ENCODE data around the gene CCDC57.

The CCDC57 gene

DNA sequence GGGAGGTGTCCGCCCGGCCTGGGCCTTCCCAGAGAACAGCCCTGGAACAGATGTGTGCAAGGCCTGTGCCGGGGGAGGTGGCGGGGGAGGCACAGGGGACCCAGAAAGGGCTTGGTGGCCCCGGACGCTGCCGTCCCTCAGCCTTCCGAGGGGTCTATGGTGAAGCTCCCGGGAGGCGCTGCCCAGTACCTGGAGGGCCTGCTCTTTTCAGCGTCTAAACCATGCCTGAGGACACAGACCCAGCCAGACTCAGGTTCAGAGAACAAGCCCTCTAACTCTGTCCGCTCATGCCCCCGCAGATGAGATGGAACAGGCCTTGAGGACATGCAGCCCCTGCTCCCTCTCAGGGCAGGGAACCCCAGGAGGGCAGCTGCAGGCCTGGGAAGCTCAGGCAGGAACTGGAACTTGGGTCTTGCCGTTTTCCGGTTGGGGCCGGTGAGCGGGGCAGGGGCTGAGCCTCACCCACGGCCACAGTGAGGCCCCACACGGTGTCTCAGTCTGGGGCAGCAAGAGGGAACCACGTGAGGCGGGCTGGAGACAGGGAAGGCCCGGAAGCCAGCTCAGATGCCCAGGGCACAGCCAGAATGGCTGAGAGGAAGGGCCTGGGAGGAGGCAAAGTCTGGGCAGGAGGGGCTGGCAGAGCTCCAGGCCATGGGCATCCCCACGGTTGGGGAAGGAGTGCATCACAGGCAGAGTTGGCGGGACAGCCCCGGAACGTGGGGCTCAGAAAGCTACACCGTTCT is 28.7 kb upstream of the CCDC57 start:
- no peak overlapping the region for H3K4me3 Mint-ChIP-seq
- peak overlapping the region; percentile 88 for H3K27ac Mint-ChIP-seq
- DNase-seq, result peak; percentile 67
- H3K4me1 Mint-ChIP-seq (ENCODE audit: low read depth), result peaks cover 66% of the 10 kb centered on the region
- H3K36me3 Mint-ChIP-seq (ENCODE audit: low read depth), result peaks cover 69% of the 10 kb centered on the region
- no peaks in the 10 kb centered on the region for H3K27me3 Mint-ChIP-seq
- H3K9me3 Mint-ChIP-seq, result no peaks in the 10 kb centered on the region

DNA sequence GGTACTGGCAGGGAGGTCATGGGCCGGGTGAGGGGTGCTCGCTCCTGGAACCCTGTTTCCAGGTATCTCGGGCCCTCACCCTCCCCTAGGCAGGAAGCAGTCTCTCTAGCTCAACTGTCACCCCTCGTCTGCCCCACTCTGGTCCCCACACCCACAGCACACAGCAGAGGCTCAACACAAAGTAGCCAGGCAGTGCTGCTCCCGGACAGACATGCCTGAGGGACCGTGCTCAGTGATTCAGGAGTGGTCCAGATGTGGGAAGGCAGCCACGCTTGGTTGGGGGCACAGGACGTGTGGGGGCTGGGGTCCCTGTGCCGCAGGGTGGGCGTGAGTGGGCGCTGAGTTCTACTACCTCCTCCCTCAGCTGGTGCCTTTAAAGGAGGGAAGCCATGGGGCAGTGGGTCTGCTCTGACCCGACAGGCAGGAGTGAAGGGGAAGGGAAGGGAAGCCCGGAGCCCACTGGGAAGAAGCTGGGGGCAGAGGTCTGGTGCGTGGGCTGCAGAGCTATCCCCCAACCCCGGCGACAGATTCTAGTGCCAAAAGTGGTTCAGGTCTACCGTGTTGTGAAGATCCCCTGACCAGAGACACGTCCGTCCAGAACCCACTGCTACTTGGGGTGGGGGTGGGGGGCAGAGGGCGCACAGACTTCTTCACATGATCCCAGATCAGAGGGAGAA is 28.0 kb upstream of the CCDC57 start:
- peaks cover 72% of the 10 kb centered on the region for H3K4me1 Mint-ChIP-seq (ENCODE audit: low read depth)
- peak overlapping the region; percentile 88 for H3K27ac Mint-ChIP-seq
- peaks cover 62% of the 10 kb centered on the region for H3K36me3 Mint-ChIP-seq (ENCODE audit: low read depth)
- no peaks in the 10 kb centered on the region for H3K27me3 Mint-ChIP-seq
- no peak overlapping the region for H3K4me3 Mint-ChIP-seq
- no peak for DNase-seq
- H3K9me3 Mint-ChIP-seq, result no peaks in the 10 kb centered on the region

DNA sequence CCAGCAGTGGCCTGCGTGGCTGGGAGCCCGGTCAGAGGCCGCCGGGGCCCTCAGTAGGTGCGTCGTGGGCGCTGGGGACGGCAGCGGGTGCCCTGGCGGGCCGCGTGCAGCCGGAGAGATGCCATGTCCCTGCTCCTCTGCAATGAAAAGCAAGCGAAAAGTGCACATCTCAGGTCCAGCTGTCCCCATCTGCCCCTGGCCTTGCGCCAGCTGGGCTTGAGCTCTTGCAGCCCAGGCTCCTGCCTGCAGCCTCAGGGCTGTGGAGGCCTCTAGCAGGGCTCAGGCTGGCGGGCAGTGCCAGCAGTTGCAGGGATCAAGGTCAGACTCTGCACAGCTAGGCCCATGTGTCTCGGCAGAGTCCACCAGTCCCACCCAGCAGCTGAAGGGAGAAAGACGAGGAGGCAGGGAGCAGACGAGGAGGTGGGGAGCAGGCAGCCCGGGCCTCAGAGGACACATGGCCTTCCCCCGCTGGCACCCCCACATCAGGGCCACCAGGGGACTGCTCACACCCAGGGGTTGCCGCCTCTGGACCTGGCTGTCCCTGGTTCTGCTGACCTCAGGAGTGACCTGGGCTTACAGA is 27.4 kb upstream of the CCDC57 start:
- no peaks in the 10 kb centered on the region for H3K9me3 Mint-ChIP-seq
- peaks cover 72% of the 10 kb centered on the region for H3K4me1 Mint-ChIP-seq (ENCODE audit: low read depth)
- no peak for DNase-seq
- no peak overlapping the region for H3K4me3 Mint-ChIP-seq
- H3K27me3 Mint-ChIP-seq, result no peaks in the 10 kb centered on the region
- H3K36me3 Mint-ChIP-seq (ENCODE audit: low read depth), result peaks cover 56% of the 10 kb centered on the region
- peak overlapping the region; percentile 88 for H3K27ac Mint-ChIP-seq

DNA sequence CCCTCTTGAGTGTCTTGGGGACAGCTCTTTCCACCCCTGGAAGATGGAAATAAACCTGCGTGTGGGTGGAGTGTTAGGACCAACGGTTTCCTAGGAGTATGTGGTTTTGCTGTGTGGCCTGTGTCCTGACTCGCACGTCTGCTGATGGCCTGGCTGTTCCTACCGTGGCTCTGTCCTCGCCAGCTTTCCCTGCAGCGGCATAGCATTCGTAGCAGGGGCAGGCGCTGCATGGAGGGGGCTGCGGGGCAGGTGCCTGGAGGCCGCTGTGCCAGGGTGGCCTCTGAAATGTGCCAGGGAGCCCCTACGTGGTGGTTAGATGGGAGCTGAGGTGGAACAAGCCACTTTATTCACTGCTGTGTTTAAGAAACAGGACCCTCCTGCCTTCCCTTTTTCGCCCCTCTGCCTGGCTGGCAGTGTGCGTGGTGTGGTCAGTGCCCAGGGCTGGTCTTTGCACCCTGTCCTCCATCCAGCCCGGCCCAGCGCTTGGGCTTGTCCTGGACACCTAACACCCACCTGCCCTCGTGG is 26.8 kb upstream of the CCDC57 start:
- no peak for DNase-seq
- Mint-ChIP-seq H3K4me1 (ENCODE audit: low read depth) (peaks cover 72% of the 10 kb centered on the region), H3K9me3 (no peaks in the 10 kb centered on the region), H3K27ac (peak overlapping the region; percentile 88), H3K36me3 (ENCODE audit: low read depth) (peaks cover 50% of the 10 kb centered on the region), H3K4me3 (no peak overlapping the region), H3K27me3 (no peaks in the 10 kb centered on the region)

DNA sequence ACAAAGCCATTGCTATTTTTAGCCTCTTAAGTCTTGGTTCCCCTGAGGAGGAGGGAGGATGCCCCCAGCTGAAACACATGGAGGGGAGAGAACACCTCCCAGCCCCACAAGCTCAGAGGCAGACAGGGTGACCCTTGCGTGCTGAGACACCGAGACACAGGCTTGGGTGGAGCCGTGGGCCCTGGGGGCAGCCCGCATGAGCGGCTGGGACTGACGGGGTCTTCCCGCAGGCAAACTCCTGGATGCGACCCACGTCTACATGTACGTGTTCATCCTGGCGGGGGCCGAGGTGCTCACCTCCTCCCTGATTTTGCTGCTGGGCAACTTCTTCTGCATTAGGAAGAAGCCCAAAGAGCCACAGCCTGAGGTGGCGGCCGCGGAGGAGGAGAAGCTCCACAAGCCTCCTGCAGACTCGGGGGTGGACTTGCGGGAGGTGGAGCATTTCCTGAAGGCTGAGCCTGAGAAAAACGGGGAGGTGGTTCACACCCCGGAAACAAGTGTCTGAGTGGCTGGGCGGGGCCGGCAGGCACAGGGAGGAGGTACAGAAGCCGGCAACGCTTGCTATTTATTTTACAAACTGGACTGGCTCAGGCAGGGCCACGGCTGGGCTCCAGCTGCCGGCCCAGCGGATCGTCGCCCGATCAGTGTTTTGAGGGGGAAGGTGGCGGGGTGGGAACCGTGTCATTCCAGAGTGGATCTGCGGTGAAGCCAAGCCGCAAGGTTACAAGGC is 26.0 kb upstream of the CCDC57 start:
- Mint-ChIP-seq H3K27ac (peak overlapping the region; percentile 80), H3K36me3 (ENCODE audit: low read depth) (peaks cover 42% of the 10 kb centered on the region), H3K27me3 (no peaks in the 10 kb centered on the region), H3K4me3 (peak overlapping the region; percentile 52), H3K9me3 (no peaks in the 10 kb centered on the region), H3K4me1 (ENCODE audit: low read depth) (peaks cover 66% of the 10 kb centered on the region)
- DNase-seq, result peak; percentile 76

DNA sequence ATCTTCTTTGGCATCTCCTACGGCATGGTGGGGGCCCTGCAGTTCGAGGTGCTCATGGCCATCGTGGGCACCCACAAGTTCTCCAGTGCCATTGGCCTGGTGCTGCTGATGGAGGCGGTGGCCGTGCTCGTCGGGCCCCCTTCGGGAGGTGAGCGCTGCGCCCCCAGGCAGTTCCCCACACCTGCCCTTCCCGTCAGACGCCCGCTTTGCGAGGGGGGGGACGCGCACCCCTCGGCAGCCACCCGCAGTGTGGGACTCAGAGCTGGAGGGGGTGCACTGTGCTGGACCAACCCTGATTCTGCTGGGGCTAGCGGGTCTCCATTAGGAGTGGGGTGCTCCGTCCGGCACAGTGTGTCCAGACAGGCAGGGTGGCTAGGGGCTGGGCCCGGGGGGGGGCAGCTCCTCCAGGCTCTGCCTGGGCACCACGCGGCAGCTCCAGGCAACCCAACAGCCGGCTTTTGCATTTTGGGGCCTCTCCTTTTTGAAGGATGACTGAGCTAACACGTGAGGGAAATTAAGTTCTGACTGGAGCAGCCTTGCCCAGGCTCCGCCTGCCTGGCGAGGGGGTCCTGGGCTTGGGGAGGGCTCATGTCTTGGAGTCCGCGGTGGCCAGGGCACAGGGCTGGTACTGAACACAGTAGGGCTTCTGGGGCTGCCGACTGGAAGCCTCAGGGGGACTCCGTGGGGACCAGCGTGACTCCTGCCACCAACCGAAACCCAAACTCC is 25.3 kb upstream of the CCDC57 start:
- Mint-ChIP-seq H3K36me3 (ENCODE audit: low read depth) (peaks cover 34% of the 10 kb centered on the region), H3K27me3 (no peaks in the 10 kb centered on the region), H3K27ac (peak overlapping the region; percentile 80), H3K4me3 (peak overlapping the region; percentile 52), H3K9me3 (no peaks in the 10 kb centered on the region), H3K4me1 (ENCODE audit: low read depth) (peaks cover 60% of the 10 kb centered on the region)
- no peak for DNase-seq

DNA sequence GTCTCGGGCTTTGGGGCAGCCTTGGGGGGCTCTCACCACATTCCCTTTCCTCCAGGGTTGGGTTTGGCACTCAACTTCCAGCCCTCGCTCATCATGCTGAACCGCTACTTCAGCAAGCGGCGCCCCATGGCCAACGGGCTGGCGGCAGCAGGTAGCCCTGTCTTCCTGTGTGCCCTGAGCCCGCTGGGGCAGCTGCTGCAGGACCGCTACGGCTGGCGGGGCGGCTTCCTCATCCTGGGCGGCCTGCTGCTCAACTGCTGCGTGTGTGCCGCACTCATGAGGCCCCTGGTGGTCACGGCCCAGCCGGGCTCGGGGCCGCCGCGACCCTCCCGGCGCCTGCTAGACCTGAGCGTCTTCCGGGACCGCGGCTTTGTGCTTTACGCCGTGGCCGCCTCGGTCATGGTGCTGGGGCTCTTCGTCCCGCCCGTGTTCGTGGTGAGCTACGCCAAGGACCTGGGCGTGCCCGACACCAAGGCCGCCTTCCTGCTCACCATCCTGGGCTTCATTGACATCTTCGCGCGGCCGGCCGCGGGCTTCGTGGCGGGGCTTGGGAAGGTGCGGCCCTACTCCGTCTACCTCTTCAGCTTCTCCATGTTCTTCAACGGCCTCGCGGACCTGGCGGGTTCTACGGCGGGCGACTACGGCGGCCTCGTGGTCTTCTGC is 24.6 kb upstream of the CCDC57 start:
- Mint-ChIP-seq H3K27me3 (no peaks in the 10 kb centered on the region), H3K36me3 (ENCODE audit: low read depth) (peaks cover 27% of the 10 kb centered on the region), H3K4me1 (ENCODE audit: low read depth) (peaks cover 53% of the 10 kb centered on the region), H3K4me3 (no peak overlapping the region), H3K27ac (no peak overlapping the region), H3K9me3 (no peaks in the 10 kb centered on the region)
- no peak for DNase-seq

DNA sequence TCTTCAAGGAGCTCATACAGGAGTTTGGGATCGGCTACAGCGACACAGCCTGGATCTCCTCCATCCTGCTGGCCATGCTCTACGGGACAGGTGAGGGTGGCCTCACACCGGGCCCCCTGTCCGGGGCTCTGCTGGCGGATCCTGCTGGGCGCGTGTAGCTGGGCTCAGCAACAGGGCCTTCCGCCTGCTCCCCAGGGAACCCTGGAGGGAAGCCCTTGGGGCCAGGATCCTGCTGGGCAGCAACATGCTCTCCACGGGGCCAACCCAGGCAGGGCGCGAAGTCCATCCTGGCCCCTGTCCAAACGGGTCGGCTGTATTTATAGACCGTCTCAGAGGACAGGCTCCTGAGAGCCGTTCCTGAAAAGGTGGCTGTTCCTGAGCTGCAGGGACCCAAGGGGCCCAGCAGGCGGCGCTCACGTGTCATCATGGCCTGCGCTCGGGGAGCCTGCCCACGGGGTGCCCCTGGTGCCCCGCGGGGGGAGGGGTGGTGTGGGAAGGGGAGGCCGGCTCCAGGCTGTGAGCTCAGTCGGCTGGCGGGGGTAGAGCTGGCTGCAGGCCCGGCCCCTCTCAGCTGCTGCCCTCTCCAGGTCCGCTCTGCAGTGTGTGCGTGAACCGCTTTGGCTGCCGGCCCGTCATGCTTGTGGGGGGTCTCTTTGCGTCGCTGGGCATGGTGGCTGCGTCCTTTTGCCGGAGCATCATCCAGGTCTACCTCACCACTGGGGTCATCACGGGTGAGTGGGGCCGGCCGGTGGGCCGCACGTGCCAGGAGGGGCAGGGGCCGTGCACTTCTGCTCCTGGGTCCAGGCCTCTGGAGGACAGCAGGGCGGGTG is 23.7 kb upstream of the CCDC57 start:
- Mint-ChIP-seq H3K9me3 (no peaks in the 10 kb centered on the region), H3K27me3 (no peaks in the 10 kb centered on the region), H3K4me1 (ENCODE audit: low read depth) (peaks cover 45% of the 10 kb centered on the region), H3K36me3 (ENCODE audit: low read depth) (peaks cover 23% of the 10 kb centered on the region), H3K27ac (peak overlapping the region; percentile 26), H3K4me3 (no peak overlapping the region)
- DNase-seq, result peak; percentile 84

DNA sequence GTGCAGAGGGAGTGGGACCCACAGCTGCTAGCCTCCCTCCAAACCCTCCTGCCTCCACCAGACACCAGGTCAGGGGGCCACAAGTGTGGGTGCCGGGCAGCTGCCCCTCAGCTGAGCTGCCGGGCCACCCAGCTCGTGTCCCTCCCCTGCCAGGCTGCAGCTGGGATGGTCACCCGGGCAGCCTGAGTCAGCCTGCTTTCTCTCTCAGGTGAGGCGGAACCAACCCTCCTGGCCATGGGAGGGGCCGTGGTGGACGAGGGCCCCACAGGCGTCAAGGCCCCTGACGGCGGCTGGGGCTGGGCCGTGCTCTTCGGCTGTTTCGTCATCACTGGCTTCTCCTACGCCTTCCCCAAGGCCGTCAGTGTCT is 23.1 kb upstream of the CCDC57 start:
- peaks cover 39% of the 10 kb centered on the region for H3K4me1 Mint-ChIP-seq (ENCODE audit: low read depth)

DNA sequence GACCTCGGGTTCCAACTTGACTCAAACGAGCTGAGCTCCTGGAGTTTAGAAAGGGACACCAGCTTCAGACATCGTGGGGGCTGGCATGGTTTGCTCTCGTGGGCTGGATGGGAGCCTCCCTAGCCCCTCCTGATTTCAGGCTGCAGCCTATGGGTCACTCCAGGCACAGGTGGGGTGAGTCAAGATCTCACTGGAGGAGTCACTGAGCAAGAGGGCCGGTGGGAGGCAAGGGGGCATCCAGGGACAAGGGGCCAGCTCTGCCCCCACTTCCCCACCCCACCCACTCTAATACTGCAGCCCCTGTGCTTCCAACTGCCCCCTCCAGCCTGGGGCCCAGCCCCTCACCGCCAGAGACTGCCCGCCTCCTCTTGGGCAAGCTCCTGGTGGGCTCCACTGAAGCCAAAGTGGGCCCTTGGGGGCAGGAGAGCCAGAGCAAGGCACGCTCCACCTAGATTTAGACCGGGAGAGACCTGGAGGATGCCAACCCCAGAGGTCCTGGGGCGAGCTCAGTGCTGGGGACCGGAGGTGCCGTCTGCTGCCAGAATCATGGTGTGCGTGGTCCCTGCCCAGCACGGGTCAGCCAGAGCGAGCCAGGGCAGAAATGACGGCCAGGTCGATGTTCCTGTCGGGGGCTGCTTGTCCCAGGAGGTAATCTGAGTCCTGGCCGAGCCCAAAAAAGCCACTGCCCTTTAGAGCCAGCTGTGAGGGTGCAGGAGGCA is 22.6 kb upstream of the CCDC57 start:
- Mint-ChIP-seq H3K27me3 (no peaks in the 10 kb centered on the region), H3K4me1 (ENCODE audit: low read depth) (peaks cover 34% of the 10 kb centered on the region), H3K9me3 (no peaks in the 10 kb centered on the region), H3K36me3 (ENCODE audit: low read depth) (peaks cover 16% of the 10 kb centered on the region), H3K4me3 (no peak overlapping the region), H3K27ac (peak overlapping the region; percentile 55)
- DNase-seq, result no peak

More for the DNA sequence above, 23.1 kb upstream of the CCDC57 start:
- Mint-ChIP-seq H3K27me3 (no peaks in the 10 kb centered on the region), H3K27ac (peak overlapping the region; percentile 26), H3K4me3 (no peak overlapping the region), H3K36me3 (ENCODE audit: low read depth) (peaks cover 20% of the 10 kb centered on the region), H3K9me3 (no peaks in the 10 kb centered on the region)
- no peak for DNase-seq

DNA sequence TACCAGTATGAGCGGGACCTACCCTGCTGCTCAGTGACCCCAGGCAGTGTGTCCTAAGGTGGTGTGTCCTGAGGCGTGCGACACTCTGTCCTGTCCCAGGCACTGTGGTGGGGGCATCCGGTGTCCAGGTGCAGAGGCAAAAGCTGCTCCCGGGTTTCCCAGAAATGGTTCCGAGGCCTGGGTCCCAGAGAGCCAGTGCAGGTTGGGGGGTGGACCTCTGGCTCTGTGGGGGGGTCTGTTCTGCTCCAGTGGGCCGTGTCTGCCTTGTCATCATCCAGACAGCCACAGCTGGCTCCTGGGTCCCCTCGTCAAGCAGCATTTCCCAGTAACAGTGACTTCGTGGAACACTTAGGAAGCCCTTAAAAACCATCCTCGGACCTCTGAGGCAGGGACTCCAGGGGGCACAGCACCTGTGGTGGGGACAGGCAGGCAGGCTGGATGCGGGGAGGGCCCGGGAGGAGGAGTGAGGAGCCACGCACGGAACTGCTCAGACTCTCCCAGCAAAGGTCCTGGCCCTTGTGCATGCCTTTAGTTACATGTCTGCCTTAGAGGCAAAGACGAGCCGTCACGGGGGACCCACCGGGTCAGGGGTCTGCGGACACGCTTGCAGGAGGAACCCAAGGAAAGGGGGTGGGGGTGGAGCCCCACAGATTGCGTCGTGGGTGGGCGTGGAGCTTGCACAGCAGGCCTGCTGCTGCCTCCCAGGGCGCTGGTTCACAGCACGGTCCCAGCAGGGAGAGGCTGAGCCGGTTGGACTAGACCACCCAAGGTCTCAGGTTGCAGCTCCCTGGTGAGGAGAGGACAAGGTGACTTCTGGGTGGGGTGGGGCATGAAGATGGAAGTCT is 21.8 kb upstream of the CCDC57 start:
- Mint-ChIP-seq H3K27me3 (no peaks in the 10 kb centered on the region), H3K4me3 (no peak overlapping the region), H3K4me1 (ENCODE audit: low read depth) (peaks cover 33% of the 10 kb centered on the region), H3K27ac (no peak overlapping the region), H3K9me3 (no peaks in the 10 kb centered on the region), H3K36me3 (ENCODE audit: low read depth) (peaks cover 14% of the 10 kb centered on the region)
- no peak for DNase-seq
